Measurements from ENCODE around the gene MEGF6.

The MEGF6 gene

DNA sequence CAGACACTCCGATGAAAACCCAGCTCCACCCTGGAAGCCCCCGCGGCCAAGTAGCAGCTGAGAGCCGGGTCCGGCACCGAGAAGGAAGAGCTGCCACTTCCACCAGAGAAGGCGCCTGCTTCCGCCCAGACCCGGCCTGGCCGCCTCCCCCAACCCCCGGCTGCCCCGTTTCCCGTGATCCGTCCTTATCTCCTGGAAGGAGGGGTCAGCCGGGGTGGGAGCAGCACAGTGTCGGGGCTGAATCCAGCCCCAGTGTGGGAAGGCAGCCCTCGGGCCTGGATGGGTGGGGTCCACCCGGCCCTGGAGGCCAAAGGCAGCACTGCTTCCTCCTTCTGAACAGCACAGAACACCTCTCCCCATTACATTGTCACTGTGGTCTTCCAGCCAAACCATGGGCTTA is 69.4 kb downstream of the MEGF6 start:
- no peak for ATAC-seq
- no peak for TF ChIP-seq ZNF8 (CRISPR knock-in tag; IDR thresholded peaks at IDR 0.05)
- no peak for TF ChIP-seq CSDC2 (CRISPR knock-in tag; IDR thresholded peaks at IDR 0.05)
- no peak for TF ChIP-seq ZC3H10 (CRISPR knock-in tag; IDR thresholded peaks at IDR 0.05)
- TF ChIP-seq RARB (CRISPR knock-in tag; IDR thresholded peaks at IDR 0.05), result no peak
- TF ChIP-seq, protein P1, sequence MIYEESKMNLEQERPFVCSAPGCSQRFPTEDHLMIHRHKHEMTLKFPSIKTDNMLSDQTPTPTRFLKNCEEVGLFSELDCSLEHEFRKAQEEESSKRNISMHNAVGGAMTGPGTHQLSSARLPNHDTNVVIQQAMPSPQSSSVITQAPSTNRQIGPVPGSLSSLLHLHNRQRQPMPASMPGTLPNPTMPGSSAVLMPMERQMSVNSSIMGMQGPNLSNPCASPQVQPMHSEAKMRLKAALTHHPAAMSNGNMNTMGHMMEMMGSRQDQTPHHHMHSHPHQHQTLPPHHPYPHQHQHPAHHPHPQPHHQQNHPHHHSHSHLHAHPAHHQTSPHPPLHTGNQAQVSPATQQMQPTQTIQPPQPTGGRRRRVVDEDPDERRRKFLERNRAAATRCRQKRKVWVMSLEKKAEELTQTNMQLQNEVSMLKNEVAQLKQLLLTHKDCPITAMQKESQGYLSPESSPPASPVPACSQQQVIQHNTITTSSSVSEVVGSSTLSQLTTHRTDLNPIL (CRISPR knock-in tag; IDR thresholded peaks at IDR 0.05; ENCODE audit: low read depth), result no peak
- TF ChIP-seq, protein P2, sequence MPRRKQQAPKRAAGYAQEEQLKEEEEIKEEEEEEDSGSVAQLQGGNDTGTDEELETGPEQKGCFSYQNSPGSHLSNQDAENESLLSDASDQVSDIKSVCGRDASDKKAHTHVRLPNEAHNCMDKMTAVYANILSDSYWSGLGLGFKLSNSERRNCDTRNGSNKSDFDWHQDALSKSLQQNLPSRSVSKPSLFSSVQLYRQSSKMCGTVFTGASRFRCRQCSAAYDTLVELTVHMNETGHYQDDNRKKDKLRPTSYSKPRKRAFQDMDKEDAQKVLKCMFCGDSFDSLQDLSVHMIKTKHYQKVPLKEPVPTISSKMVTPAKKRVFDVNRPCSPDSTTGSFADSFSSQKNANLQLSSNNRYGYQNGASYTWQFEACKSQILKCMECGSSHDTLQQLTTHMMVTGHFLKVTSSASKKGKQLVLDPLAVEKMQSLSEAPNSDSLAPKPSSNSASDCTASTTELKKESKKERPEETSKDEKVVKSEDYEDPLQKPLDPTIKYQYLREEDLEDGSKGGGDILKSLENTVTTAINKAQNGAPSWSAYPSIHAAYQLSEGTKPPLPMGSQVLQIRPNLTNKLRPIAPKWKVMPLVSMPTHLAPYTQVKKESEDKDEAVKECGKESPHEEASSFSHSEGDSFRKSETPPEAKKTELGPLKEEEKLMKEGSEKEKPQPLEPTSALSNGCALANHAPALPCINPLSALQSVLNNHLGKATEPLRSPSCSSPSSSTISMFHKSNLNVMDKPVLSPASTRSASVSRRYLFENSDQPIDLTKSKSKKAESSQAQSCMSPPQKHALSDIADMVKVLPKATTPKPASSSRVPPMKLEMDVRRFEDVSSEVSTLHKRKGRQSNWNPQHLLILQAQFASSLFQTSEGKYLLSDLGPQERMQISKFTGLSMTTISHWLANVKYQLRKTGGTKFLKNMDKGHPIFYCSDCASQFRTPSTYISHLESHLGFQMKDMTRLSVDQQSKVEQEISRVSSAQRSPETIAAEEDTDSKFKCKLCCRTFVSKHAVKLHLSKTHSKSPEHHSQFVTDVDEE (CRISPR knock-in tag; IDR thresholded peaks at IDR 0.05), result no peak
- TF ChIP-seq ZNF565 (CRISPR knock-in tag; conservative IDR thresholded peaks at IDR 0.05; ENCODE audit: low read depth), result no peak
- no peak for TF ChIP-seq OSR1 (CRISPR knock-in tag; IDR thresholded peaks at IDR 0.05)
- no peak for TF ChIP-seq SNAI2 (CRISPR knock-in tag; IDR thresholded peaks at IDR 0.05)
- no peak for TF ChIP-seq ISL1 (CRISPR knock-in tag; IDR thresholded peaks at IDR 0.05)
- no peak for TF ChIP-seq ZFP30 (CRISPR knock-in tag; IDR thresholded peaks at IDR 0.05)
- TF ChIP-seq TOX (CRISPR knock-in tag; IDR thresholded peaks at IDR 0.05; ENCODE audit: borderline replicate concordance), result no peak
- TF ChIP-seq GLIS3 (CRISPR knock-in tag; IDR thresholded peaks at IDR 0.05), result no peak
- TF ChIP-seq, protein P3, sequence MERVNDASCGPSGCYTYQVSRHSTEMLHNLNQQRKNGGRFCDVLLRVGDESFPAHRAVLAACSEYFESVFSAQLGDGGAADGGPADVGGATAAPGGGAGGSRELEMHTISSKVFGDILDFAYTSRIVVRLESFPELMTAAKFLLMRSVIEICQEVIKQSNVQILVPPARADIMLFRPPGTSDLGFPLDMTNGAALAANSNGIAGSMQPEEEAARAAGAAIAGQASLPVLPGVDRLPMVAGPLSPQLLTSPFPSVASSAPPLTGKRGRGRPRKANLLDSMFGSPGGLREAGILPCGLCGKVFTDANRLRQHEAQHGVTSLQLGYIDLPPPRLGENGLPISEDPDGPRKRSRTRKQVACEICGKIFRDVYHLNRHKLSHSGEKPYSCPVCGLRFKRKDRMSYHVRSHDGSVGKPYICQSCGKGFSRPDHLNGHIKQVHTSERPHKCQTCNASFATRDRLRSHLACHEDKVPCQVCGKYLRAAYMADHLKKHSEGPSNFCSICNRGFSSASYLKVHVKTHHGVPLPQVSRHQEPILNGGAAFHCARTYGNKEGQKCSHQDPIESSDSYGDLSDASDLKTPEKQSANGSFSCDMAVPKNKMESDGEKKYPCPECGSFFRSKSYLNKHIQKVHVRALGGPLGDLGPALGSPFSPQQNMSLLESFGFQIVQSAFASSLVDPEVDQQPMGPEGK (CRISPR knock-in tag; IDR thresholded peaks at IDR 0.05; ENCODE audit: borderline replicate concordance), result no peak

DNA sequence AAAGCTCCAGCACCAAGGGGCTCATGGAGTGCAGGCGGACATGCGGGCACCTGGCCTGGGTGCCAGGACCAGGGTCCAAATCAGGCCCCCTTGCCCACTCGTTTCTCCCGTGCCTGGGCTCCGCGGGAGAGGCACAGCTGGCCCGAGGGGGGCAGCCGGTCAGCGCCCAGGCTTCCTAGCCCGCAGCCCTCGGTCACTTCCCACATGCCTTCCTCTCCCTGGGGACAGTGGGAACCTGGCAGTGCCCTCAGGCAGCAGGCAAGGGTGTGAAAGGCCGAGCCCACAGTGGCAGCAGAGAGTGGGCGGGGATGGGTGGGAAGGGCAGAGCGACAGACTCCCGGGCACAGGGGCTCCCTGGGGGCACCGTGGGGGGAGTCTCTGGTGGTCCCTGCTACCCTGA is 69.8 kb downstream of the MEGF6 start:
- no peak for ATAC-seq
- TF ChIP-seq ESRRG (CRISPR knock-in tag; IDR thresholded peaks at IDR 0.05) (no peak), TOX (CRISPR knock-in tag; IDR thresholded peaks at IDR 0.05; ENCODE audit: borderline replicate concordance) (no peak), ZNF8 (CRISPR knock-in tag; IDR thresholded peaks at IDR 0.05) (no peak), ARNTL (CRISPR knock-in tag; IDR thresholded peaks at IDR 0.05; ENCODE audit: borderline replicate concordance, low read depth) (no peak), BACH2 (CRISPR knock-in tag; IDR thresholded peaks at IDR 0.05; ENCODE audit: borderline replicate concordance) (no peak), ZNF565 (CRISPR knock-in tag; conservative IDR thresholded peaks at IDR 0.05; ENCODE audit: low read depth) (no peak), ZFP30 (CRISPR knock-in tag; IDR thresholded peaks at IDR 0.05) (no peak), ZFP3 (CRISPR knock-in tag; IDR thresholded peaks at IDR 0.05) (no peak), PPARA (CRISPR knock-in tag; IDR thresholded peaks at IDR 0.05; ENCODE audit: borderline replicate concordance) (no peak), CSDC2 (CRISPR knock-in tag; IDR thresholded peaks at IDR 0.05) (no peak), RARB (CRISPR knock-in tag; IDR thresholded peaks at IDR 0.05) (no peak), CSRNP3 (CRISPR knock-in tag; IDR thresholded peaks at IDR 0.05) (no peak), ZNF70 (CRISPR knock-in tag; IDR thresholded peaks at IDR 0.05) (no peak)
- TF ChIP-seq, protein P2 (CRISPR knock-in tag; IDR thresholded peaks at IDR 0.05), result no peak

Data from SK-N-SH treated with all-trans-retinoic acid at 6 μM for 48 hours (cell line).